Measurements from ENCODE around the gene CHKA. TPM values are rescaled to one million over a fixed set of nuclear protein-coding genes. Genes with fewer than 3 reads are reported as not detected.

Gene CHKA
- total RNA-seq, 2 donors from 2014 or later: 56.1 to 75.9 TPM

DNA sequence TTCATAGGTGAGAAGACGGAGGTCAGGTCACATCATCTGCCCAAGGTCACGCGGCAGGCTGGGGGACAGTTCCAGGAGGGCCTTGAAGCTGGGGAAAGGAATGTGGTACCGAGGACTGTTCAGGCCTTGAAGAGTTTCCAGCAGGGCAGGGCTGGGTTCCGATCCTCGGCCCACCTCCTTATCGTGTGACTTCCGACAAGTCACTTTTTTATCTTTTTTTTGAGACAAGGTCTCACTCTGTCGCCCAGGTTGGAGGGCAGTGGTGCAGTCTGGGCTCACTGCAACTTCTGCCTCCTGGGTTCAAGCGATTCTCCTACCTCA is 90.1 kb downstream of the CHKA start:
- no peak overlapping the region for H3K27ac ChIP-seq (ENCODE audit: low read depth, low read length)
- 22 to 30% methylated on average over 4 to 10 of the region's 10 CpGs for WGBS, 2 experiments (ENCODE audit: insufficient coverage in 1 of 2, insufficient read length in 1 of 2)

DNA sequence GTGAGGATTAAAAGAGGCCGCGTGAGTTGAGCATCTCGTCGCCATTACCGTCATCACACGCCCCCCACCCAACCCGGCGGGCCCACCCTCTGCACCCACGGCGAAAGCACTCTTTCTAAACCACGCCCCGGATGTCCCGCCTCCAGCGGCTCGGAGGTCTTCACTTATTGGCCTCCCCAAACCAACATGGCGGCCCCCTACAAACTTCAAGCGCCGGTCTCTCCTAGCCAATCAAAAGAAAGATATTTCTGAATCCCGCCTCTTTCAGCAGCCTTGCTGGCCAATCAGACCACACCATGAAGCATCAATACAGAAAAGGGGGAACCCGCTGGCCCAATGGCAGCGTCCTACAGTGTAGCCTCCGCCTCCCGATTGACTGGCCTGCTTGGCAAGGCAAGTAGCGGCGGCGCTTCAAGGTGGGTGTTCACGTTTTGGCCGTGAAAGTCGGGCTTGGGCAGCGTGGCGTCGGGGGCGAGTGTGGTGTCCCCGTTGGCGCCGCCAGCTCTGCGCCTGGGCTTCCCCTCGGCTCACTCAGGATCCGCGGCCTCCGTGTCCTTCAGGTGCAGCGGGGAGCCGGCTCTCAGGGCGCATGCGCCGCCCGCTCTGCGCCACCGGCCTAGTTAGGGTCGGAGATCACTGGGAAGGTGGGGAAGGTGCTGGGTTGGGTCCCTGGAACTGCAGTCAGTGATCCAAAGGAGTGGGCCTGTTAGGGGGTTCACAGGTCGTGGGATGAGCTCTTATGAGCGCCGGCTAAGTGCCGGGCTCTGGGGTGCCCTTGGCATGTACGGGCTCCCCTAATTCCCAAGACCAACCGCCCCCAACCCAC is 90.7 kb downstream of the CHKA start, which contains the start of gene NDUFS8:
Gene NDUFS8 (plus strand): TSS at position 364 of the 826 bp plus-strand sequence. CDS start 1,471 bp downstream, outside the sequence.
- no peaks in the 10 kb centered on the region for H3K27me3 ChIP-seq (ENCODE audit: control insufficient read depth, insufficient read depth, low read length, poor library complexity, severe bottlenecking)
- DNase-seq: peak; percentile 98
- peak within 1 kb of the TSS; percentile 97 for H3K27ac Mint-ChIP-seq
- H3K4me3 Mint-ChIP-seq: peak within 1 kb of the TSS; percentile 84
- WGBS, 2 experiments (ENCODE audit: insufficient coverage in 1 of 2, insufficient read length in 1 of 2): 0% methylated on average over 25 to 56 of the region's 56 CpGs
- no peaks in the 10 kb centered on the region for H3K4me1 ChIP-seq (ENCODE audit: control insufficient read depth, insufficient read depth, low read length)
- H3K4me1 Mint-ChIP-seq: peaks cover 4% of the 10 kb centered on the region
- H3K36me3 Mint-ChIP-seq (ENCODE audit: low read depth): peaks cover 23% of the 10 kb centered on the region
- TF ChIP-seq, protein P1, sequence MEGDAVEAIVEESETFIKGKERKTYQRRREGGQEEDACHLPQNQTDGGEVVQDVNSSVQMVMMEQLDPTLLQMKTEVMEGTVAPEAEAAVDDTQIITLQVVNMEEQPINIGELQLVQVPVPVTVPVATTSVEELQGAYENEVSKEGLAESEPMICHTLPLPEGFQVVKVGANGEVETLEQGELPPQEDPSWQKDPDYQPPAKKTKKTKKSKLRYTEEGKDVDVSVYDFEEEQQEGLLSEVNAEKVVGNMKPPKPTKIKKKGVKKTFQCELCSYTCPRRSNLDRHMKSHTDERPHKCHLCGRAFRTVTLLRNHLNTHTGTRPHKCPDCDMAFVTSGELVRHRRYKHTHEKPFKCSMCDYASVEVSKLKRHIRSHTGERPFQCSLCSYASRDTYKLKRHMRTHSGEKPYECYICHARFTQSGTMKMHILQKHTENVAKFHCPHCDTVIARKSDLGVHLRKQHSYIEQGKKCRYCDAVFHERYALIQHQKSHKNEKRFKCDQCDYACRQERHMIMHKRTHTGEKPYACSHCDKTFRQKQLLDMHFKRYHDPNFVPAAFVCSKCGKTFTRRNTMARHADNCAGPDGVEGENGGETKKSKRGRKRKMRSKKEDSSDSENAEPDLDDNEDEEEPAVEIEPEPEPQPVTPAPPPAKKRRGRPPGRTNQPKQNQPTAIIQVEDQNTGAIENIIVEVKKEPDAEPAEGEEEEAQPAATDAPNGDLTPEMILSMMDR (conservative IDR thresholded peaks at IDR 0.05): no peak
- H3K9me3 Mint-ChIP-seq: peaks cover 16% of the 10 kb centered on the region
- H3K9ac ChIP-seq (ENCODE audit: extremely low read depth, low read length, poor library complexity, severe bottlenecking): peak within 1 kb of the TSS; percentile 88
- peaks cover 7% of the 10 kb centered on the region for H3K9me3 ChIP-seq (ENCODE audit: control insufficient read depth, low read length)
- H3K4me3 ChIP-seq (ENCODE audit: low read length): peak within 1 kb of the TSS; percentile 98
- no peaks in the 10 kb centered on the region for H3K27me3 Mint-ChIP-seq (ENCODE audit: insufficient read depth)
- peaks cover 26% of the 10 kb centered on the region for H3K36me3 ChIP-seq (ENCODE audit: control insufficient read depth, insufficient read depth, low read length)
- no peak within 1 kb of the TSS for H3K27ac ChIP-seq (ENCODE audit: low read depth, low read length)

More for the DNA sequence above, 90.1 kb downstream of the CHKA start:
- Mint-ChIP-seq H3K4me3 (peak overlapping the region; percentile 84), H3K27me3 (ENCODE audit: insufficient read depth) (no peaks in the 10 kb centered on the region), H3K9me3 (peaks cover 16% of the 10 kb centered on the region), H3K4me1 (peaks cover 4% of the 10 kb centered on the region), H3K36me3 (ENCODE audit: low read depth) (peaks cover 19% of the 10 kb centered on the region), H3K27ac (peak overlapping the region; percentile 79)
- Histone ChIP-seq H3K9ac (ENCODE audit: extremely low read depth, low read length, poor library complexity, severe bottlenecking) (peak overlapping the region; percentile 88), H3K27me3 (ENCODE audit: control insufficient read depth, insufficient read depth, low read length, poor library complexity, severe bottlenecking) (no peaks in the 10 kb centered on the region), H3K4me1 (ENCODE audit: control insufficient read depth, insufficient read depth, low read length) (no peaks in the 10 kb centered on the region), H3K4me3 (ENCODE audit: low read length) (peak overlapping the region; percentile 98), H3K36me3 (ENCODE audit: control insufficient read depth, insufficient read depth, low read length) (peaks cover 26% of the 10 kb centered on the region), H3K9me3 (ENCODE audit: control insufficient read depth, low read length) (peaks cover 7% of the 10 kb centered on the region)
- TF ChIP-seq, protein P1 (conservative IDR thresholded peaks at IDR 0.05): no peak
- DNase-seq: no peak

DNA sequence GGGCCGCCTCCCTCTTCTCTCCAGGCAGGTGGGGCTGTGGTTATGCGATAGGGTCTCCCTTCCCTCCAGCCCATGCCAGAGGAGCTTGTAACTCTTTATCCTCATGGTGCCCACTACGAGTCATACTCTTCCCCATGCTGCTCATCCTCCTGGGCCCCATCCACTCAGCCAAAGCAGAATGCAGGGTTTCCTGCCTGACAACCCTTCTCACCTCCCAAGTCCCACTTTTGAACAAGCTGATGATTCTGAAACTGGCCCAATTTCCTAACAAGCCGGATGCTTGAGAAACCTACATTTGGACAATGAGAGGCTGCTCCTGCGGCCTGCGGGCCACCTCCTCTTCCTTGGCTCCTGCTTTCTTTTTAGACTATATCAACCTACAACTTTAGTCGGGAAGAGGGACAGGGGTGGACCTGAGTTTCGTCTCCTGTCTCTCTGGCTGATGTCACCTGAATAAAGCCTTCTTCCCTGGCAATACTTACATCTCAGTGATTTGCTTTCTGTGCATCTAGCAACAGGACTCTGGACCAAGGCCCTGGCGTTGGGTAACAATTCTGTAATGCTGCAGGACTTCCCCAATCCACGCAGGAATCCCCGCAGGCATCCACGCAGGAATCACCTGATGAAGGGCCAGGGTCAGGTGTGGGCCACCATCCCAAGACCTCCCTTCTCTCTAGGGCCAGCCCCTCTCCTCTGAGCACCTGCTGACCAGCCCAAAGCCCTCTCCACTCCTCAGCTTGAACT is 92.2 kb downstream of the CHKA start:
- Histone ChIP-seq H3K27me3 (ENCODE audit: control insufficient read depth, insufficient read depth, low read length, poor library complexity, severe bottlenecking) (no peaks in the 10 kb centered on the region), H3K4me3 (ENCODE audit: low read length) (peak overlapping the region; percentile 98), H3K27ac (ENCODE audit: low read depth, low read length) (no peak overlapping the region), H3K9me3 (ENCODE audit: control insufficient read depth, low read length) (peaks cover 7% of the 10 kb centered on the region), H3K36me3 (ENCODE audit: control insufficient read depth, insufficient read depth, low read length) (peaks cover 20% of the 10 kb centered on the region), H3K4me1 (ENCODE audit: control insufficient read depth, insufficient read depth, low read length) (no peaks in the 10 kb centered on the region), H3K9ac (ENCODE audit: extremely low read depth, low read length, poor library complexity, severe bottlenecking) (no peak overlapping the region)
- Mint-ChIP-seq H3K36me3 (ENCODE audit: low read depth) (peaks cover 24% of the 10 kb centered on the region), H3K4me3 (peak overlapping the region; percentile 84), H3K4me1 (peaks cover 4% of the 10 kb centered on the region), H3K27ac (no peak overlapping the region), H3K9me3 (peaks cover 16% of the 10 kb centered on the region), H3K27me3 (ENCODE audit: insufficient read depth) (no peaks in the 10 kb centered on the region)
- DNase-seq: no peak
- TF ChIP-seq, protein P1 (conservative IDR thresholded peaks at IDR 0.05): no peak
- 92 to 99% methylated on average over 10 to 12 of the region's 12 CpGs for WGBS, 2 experiments (ENCODE audit: insufficient coverage in 1 of 2, insufficient read length in 1 of 2)
